K562 (cell line): ENCODE measurements around the gene TRIM32. TPM values are rescaled to one million over a fixed set of nuclear protein-coding genes. Genes with fewer than 3 reads are reported as not detected.
A peak's percentile ranks its signal among the peaks of the same experiment; 100 is the strongest.

Experiments used
- CLOCK ChIP-seq: fragments of 250-450 bp; sonication (Bioruptor Pico); IDR thresholded peaks from 2 replicates; pipeline ENCODE4 v1.4.0; 2020; ENCODE audit warnings: mild to moderate bottlenecking, moderate library complexity, borderline replicate concordance
- CUX1 ChIP-seq: fragments of 200-800 bp; sonication (Bioruptor generic); IDR thresholded peaks from 2 replicates; pipeline ENCODE4 v1.6.1; 2016; ENCODE audit warnings: missing genetic modification characterization, missing compliant biosample characterization
- GABPB1 ChIP-seq: sonication (generic); formaldehyde crosslinking; IDR thresholded peaks from 2 replicates; pipeline ENCODE4 v1.8.0; 2022; ENCODE audit warnings: mild to moderate bottlenecking, missing genetic modification reagents
- JUNB ChIP-seq: fragments of 450-650 bp; formaldehyde crosslinking; conservative IDR thresholded peaks from 2 replicates; pipeline ENCODE4 v1.4.0; 2020; ENCODE audit warnings: mild to moderate bottlenecking
- MAX ChIP-seq: sonication (generic); formaldehyde crosslinking; IDR thresholded peaks from 2 replicates; pipeline ENCODE4 v1.9.0; 2022; ENCODE audit warnings: mild to moderate bottlenecking, missing genetic modification reagents
- SPI1 ChIP-seq: IDR thresholded peaks from 2 replicates; pipeline ENCODE4 v1.6.1; 2011; ENCODE audit warnings: low read depth, low read length, control low read depth, borderline replicate concordance
- ZBTB2 ChIP-seq: fragments of 450-650 bp; IDR thresholded peaks from 2 replicates; pipeline ENCODE4 v1.6.1; 2016; ENCODE audit warnings: antibody characterized with exemption
- ZNF584 ChIP-seq: fragments of 200-800 bp; sonication (Bioruptor generic); IDR thresholded peaks from 2 replicates; pipeline ENCODE4 v1.6.1; 2016; ENCODE audit warnings: low read depth, mild to moderate bottlenecking, missing genetic modification characterization, missing compliant biosample characterization
- polyA plus RNA-seq, 8 experiments: library from polyadenylated mRNA; depleted of rRNA in 4 of 8; stranded (reverse) in 5 of 8; unstranded in 3 of 8; fragments of >200 nt; fragmentation: Nextera tagmentation in 2 of 8; fragmentation: Illumina TruSeq in 1 of 8; extraction: Ambion mirVana in 2 of 8; extraction: Trizol in 1 of 8; gene quantifications; 2 replicates each; pipeline versions ENCODE4 v1.2.1 to v1.2.3, GENCODE V29; 2011 to 2014; ENCODE audit warnings: inconsistent platforms in 1 of 8, missing spikeins in 1 of 8
- total RNA-seq, 7 experiments: library from RNA; depleted of rRNA in 6 of 7; stranded (reverse); fragments of >200 nt in 6 of 7; fragmentation: Illumina TruSeq in 2 of 7; extraction: Trizol in 2 of 7; gene quantifications; 2 replicates each; pipeline versions ENCODE4 v1.2.1 to v1.2.3, GENCODE V29; 2011 to 2021; ENCODE audit warnings: low replicate concordance in 1 of 7
- TF ChIP-seq, protein P1 (sequence below): sonication (generic); formaldehyde crosslinking; IDR thresholded peaks from 2 replicates; pipeline ENCODE4 v1.8.0; 2022; ENCODE audit warnings: missing genetic modification reagents, mild to moderate bottlenecking, moderate library complexity, borderline replicate concordance
- TF ChIP-seq, protein P2 (sequence below): fragments of 200-400 bp; formaldehyde crosslinking; IDR thresholded peaks from 2 replicates; pipeline ENCODE4 v1.6.1; 2017; ENCODE audit warnings: mild to moderate bottlenecking, low read depth, low read length, moderate library complexity
- TF ChIP-seq, protein P3 (sequence below): fragments of 250-450 bp; sonication (Bioruptor Pico); IDR thresholded peaks from 2 replicates; pipeline ENCODE4 v1.4.0; 2020; ENCODE audit warnings: mild to moderate bottlenecking, moderate library complexity

TRIM32 gene
- total and polyA plus RNA-seq, 9 of the 15 experiments (the other 6 are each of a cell fraction or from before 2014, with no cell fraction given) = 3.5 to 9.4 (median 5.9) TPM

DNA sequence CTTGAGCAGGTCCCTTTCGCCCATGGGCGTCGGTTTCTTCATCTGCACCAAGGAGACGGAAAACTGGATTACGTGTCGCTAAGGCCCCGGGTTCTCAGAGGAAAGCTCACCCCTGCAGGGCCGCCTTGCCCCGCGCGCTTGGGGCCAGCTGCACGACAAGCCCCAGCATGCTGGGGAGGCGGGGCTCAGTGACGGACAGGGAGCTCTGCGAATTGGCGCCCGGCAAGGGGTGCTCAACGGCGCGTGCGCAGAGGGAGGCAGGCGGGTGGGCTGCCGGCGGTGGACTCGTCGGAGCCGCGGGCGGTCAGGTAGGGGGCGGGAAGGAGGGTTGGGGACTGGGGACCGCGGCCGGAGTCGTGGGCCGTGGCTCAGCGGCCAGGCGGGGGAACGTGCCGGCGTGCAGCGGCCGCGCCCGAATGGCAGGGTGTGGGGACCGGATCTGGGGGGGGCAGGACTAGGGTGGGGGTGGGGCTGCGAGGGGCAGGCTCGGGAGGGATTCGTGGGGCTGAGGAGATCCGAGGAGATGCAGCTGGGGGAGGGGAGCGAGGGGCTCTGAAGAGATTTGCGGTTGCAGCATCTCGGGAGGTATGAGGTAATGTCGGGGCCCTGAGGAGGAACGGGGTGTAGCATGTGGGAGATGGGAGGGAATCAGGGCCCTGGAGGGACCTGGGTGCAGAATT, at the start of gene TRIM32 (continued):
- TF ChIP-seq CUX1 = no peak
- TF ChIP-seq, protein P1, sequence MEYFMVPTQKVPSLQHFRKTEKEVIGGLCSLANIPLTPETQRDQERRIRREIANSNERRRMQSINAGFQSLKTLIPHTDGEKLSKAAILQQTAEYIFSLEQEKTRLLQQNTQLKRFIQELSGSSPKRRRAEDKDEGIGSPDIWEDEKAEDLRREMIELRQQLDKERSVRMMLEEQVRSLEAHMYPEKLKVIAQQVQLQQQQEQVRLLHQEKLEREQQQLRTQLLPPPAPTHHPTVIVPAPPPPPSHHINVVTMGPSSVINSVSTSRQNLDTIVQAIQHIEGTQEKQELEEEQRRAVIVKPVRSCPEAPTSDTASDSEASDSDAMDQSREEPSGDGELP (CRISPR knock-in tag) = peak; percentile 93
- TF ChIP-seq, protein P2, sequence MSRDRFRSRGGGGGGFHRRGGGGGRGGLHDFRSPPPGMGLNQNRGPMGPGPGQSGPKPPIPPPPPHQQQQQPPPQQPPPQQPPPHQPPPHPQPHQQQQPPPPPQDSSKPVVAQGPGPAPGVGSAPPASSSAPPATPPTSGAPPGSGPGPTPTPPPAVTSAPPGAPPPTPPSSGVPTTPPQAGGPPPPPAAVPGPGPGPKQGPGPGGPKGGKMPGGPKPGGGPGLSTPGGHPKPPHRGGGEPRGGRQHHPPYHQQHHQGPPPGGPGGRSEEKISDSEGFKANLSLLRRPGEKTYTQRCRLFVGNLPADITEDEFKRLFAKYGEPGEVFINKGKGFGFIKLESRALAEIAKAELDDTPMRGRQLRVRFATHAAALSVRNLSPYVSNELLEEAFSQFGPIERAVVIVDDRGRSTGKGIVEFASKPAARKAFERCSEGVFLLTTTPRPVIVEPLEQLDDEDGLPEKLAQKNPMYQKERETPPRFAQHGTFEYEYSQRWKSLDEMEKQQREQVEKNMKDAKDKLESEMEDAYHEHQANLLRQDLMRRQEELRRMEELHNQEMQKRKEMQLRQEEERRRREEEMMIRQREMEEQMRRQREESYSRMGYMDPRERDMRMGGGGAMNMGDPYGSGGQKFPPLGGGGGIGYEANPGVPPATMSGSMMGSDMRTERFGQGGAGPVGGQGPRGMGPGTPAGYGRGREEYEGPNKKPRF = no peak
- TF ChIP-seq MAX (CRISPR knock-in tag) = peak; percentile 44
- no peak for TF ChIP-seq SPI1
- no peak for TF ChIP-seq JUNB (CRISPR knock-in tag)
- no peak for TF ChIP-seq GABPB1
- TF ChIP-seq ZNF584 (CRISPR knock-in tag) = no peak
- TF ChIP-seq, protein P3, sequence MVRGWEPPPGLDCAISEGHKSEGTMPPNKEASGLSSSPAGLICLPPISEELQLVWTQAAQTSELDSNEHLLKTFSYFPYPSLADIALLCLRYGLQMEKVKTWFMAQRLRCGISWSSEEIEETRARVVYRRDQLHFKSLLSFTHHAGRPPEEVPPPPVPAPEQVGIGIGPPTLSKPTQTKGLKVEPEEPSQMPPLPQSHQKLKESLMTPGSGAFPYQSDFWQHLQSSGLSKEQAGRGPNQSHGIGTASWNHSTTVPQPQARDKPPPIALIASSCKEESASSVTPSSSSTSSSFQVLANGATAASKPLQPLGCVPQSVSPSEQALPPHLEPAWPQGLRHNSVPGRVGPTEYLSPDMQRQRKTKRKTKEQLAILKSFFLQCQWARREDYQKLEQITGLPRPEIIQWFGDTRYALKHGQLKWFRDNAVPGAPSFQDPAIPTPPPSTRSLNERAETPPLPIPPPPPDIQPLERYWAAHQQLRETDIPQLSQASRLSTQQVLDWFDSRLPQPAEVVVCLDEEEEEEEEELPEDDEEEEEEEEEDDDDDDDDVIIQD = no peak
- no peak for TF ChIP-seq CLOCK (CRISPR knock-in tag)
- TF ChIP-seq ZBTB2 = peak; percentile 53; the same call in 1 of the 2 replicates
